HepG2 (cell line): ENCODE results near the gene SH2D6. TPM values are rescaled to one million over a fixed set of nuclear protein-coding genes. Genes with fewer than 3 reads are reported as not detected.
A peak's percentile ranks its signal among the peaks of the same experiment; 100 is the strongest.

ENCODE experiments used
- CBFB ChIP-seq: sonication (generic); formaldehyde crosslinking; IDR thresholded peaks from 2 replicates; pipeline ENCODE4 v1.4.0; 2020; ENCODE audit warnings: missing genetic modification reagents
- NFE2L1 ChIP-seq: sonication (generic); formaldehyde crosslinking; IDR thresholded peaks from 2 replicates; pipeline ENCODE4 v1.4.0; 2020; ENCODE audit warnings: missing genetic modification reagents, mild to moderate bottlenecking, borderline replicate concordance
- RBFOX2 ChIP-seq: fragments of 200-400 bp; formaldehyde crosslinking; IDR thresholded peaks from 2 replicates; pipeline ENCODE4 v1.6.1; 2017; ENCODE audit warnings: low read depth, mild to moderate bottlenecking, low read length
- SPEN ChIP-seq: sonication (generic); formaldehyde crosslinking; IDR thresholded peaks from 2 replicates; pipeline ENCODE4 v1.5.1; 2020; ENCODE audit warnings: low read depth, mild to moderate bottlenecking, missing genetic modification reagents
- ZNF24 ChIP-seq: fragments of 450-650 bp; IDR thresholded peaks from 2 replicates; pipeline ENCODE4 v1.6.1; 2017; ENCODE audit warnings: antibody characterized with exemption, mild to moderate bottlenecking
- ZNF253 ChIP-seq: sonication (generic); formaldehyde crosslinking; IDR thresholded peaks from 2 replicates; pipeline ENCODE4 v1.8.0; 2022; ENCODE audit warnings: mild to moderate bottlenecking, missing genetic modification reagents, borderline replicate concordance
- ZNF777 ChIP-seq: sonication (generic); formaldehyde crosslinking; IDR thresholded peaks from 2 replicates; pipeline ENCODE4 v1.4.0; 2020; ENCODE audit warnings: missing genetic modification reagents
- ZNF891 ChIP-seq: sonication (generic); formaldehyde crosslinking; IDR thresholded peaks from 2 replicates; pipeline ENCODE4 v1.5.0; 2020; ENCODE audit warnings: mild to moderate bottlenecking, missing genetic modification reagents
- ZSCAN12 ChIP-seq: sonication (generic); formaldehyde crosslinking; IDR thresholded peaks from 2 replicates; pipeline ENCODE4 v1.9.0; 2021; ENCODE audit warnings: mild to moderate bottlenecking, missing genetic modification reagents
- ZSCAN31 ChIP-seq: sonication (generic); formaldehyde crosslinking; IDR thresholded peaks from 2 replicates; pipeline ENCODE4 v1.5.0; 2020; ENCODE audit warnings: low read depth, mild to moderate bottlenecking, missing genetic modification reagents
- polyA plus RNA-seq, 8 experiments: library from polyadenylated mRNA; depleted of rRNA in 3 of 8; stranded (reverse) in 7 of 8; unstranded in 1 of 8; fragments of >200 nt; fragmentation: Illumina TruSeq in 4 of 8; extraction: Trizol in 4 of 8; gene quantifications; 2 replicates each; pipeline versions ENCODE4 v1.2.1 to v1.2.3, GENCODE V29; 2011 to 2016; ENCODE audit warnings: low read depth in 4 of 8, missing spikeins in 1 of 8, mixed read lengths in 1 of 8; ENCODE audit not compliant: insufficient read depth in 1 of 8
- total RNA-seq, 5 experiments: library from RNA; depleted of rRNA; stranded (reverse); fragments of >200 nt; fragmentation: Illumina TruSeq; extraction: Trizol; gene quantifications; 2 replicates each; pipeline ENCODE4 v1.2.3, GENCODE V29; 2016; ENCODE audit warnings: low read depth in 1 of 5
- TF ChIP-seq, protein P1 (sequence below): sonication (generic); formaldehyde crosslinking; IDR thresholded peaks from 2 replicates; pipeline ENCODE4 v1.4.0; 2020; ENCODE audit warnings: low read depth, missing genetic modification reagents
- TF ChIP-seq, protein P2 (sequence below), 2 experiments: sonication (generic) in 1 of 2; formaldehyde crosslinking in 1 of 2; IDR thresholded peaks; 2 replicates each; pipeline versions ENCODE4 v1.5.1 to v1.6.1; 2011 to 2020; ENCODE audit warnings: borderline replicate concordance in 1 of 2, low read depth in 1 of 2, low read length in 1 of 2, mild to moderate bottlenecking in 1 of 2, missing genetic modification reagents in 1 of 2, moderate library complexity in 1 of 2
- TF ChIP-seq, protein P3 (sequence below): sonication (generic); formaldehyde crosslinking; conservative IDR thresholded peaks from 2 replicates; pipeline ENCODE4 v1.4.0; 2020; ENCODE audit warnings: missing genetic modification reagents
- TF ChIP-seq, protein P4 (sequence below), 2 experiments: fragments of 450-650 bp in 1 of 2; sonication (generic) in 1 of 2; formaldehyde crosslinking; IDR thresholded peaks; 2 replicates each; pipeline versions ENCODE4 v1.5.0 to v1.8.0; 2020 to 2022; ENCODE audit warnings: mild to moderate bottlenecking in 1 of 2, missing genetic modification reagents in 1 of 2
- TF ChIP-seq, protein P5 (sequence below): sonication (generic); formaldehyde crosslinking; IDR thresholded peaks from 2 replicates; pipeline ENCODE4 v1.9.0; 2021; ENCODE audit warnings: missing genetic modification reagents, borderline replicate concordance

SH2D6 gene
- total and polyA plus RNA-seq, 2 of the 13 experiments (the other 11 are each of a cell fraction or from before 2014, with no cell fraction given) = 0.11 to 0.26 TPM

DNA sequence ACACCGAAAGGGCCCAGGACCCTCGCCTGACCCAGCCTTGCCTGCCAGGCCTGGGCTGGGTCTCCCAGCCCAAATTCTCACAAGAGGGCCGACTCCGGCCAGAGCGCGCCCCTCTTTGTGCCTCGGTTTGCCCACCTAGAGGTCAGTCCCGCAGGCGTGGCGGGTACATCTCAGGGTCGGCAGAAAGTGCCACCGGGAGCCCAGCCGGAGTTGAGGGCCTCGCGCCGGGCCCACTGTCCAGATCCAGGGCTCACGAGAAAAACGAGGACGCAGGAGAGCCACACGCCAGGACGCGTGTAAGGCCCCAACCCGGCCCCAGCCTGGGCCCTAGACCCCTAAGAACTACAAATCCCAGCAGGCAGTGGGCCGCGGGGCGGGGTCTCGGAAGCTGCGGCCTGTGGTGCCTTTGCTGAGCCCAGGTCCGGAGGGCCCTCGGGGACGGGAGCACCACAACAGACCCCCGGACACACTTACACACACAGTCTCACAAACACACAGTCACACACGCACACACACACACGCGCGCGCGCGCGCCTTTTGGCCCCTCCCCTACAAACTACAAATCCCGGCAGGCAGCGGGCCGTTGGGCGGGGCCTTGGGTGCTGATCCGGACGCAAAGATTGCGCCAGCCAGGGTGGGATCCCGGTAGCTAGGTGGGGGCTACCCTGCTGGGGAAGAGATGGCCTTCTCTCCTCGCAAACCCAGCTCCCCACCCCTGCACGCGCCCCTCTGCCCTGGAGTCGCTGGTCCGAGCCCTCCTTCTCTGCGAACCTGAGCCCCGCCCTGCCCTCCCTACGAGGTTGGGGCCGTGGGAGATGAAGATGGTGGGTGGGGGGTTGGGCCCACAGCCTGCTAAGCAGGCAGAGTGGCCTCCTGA, at the start of gene SH2D6 (continued):
- TF ChIP-seq, protein P1, sequence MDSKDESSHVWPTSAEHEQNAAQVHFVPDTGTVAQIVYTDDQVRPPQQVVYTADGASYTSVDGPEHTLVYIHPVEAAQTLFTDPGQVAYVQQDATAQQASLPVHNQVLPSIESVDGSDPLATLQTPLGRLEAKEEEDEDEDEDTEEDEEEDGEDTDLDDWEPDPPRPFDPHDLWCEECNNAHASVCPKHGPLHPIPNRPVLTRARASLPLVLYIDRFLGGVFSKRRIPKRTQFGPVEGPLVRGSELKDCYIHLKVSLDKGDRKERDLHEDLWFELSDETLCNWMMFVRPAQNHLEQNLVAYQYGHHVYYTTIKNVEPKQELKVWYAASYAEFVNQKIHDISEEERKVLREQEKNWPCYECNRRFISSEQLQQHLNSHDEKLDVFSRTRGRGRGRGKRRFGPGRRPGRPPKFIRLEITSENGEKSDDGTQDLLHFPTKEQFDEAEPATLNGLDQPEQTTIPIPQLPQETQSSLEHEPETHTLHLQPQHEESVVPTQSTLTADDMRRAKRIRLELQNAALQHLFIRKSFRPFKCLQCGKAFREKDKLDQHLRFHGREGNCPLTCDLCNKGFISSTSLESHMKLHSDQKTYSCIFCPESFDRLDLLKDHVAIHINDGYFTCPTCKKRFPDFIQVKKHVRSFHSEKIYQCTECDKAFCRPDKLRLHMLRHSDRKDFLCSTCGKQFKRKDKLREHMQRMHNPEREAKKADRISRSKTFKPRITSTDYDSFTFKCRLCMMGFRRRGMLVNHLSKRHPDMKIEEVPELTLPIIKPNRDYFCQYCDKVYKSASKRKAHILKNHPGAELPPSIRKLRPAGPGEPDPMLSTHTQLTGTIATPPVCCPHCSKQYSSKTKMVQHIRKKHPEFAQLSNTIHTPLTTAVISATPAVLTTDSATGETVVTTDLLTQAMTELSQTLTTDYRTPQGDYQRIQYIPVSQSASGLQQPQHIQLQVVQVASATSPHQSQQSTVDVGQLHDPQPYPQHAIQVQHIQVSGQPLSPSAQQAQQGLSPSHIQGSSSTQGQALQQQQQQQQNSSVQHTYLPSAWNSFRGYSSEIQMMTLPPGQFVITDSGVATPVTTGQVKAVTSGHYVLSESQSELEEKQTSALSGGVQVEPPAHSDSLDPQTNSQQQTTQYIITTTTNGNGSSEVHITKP = peak; percentile 64
- TF ChIP-seq ZNF777 (CRISPR knock-in tag) = peak; percentile 34
- TF ChIP-seq SPEN (CRISPR knock-in tag) = peak; percentile 83; the same call in 1 of the 2 replicates
- TF ChIP-seq ZNF24 = peak; percentile 47; the same call in 1 of the 2 replicates
- TF ChIP-seq ZNF253 (CRISPR knock-in tag) = peak; percentile 54; the same call in 1 of the 2 replicates
- peak; percentile 61; the same call in 1 of the 2 replicates for TF ChIP-seq ZSCAN12 (CRISPR knock-in tag)
- TF ChIP-seq, protein P2, sequence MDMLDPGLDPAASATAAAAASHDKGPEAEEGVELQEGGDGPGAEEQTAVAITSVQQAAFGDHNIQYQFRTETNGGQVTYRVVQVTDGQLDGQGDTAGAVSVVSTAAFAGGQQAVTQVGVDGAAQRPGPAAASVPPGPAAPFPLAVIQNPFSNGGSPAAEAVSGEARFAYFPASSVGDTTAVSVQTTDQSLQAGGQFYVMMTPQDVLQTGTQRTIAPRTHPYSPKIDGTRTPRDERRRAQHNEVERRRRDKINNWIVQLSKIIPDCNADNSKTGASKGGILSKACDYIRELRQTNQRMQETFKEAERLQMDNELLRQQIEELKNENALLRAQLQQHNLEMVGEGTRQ (IDR thresholded peaks at IDR 0.05; ENCODE audit: low read depth, low read length) = no peak
- TF ChIP-seq, protein P2 (CRISPR knock-in tag; IDR thresholded peaks at IDR 0.05; ENCODE audit: borderline replicate concordance) = 0 out of 2 replicates have a peak, but pooled peaks have one; percentile 22
- TF ChIP-seq, protein P3, sequence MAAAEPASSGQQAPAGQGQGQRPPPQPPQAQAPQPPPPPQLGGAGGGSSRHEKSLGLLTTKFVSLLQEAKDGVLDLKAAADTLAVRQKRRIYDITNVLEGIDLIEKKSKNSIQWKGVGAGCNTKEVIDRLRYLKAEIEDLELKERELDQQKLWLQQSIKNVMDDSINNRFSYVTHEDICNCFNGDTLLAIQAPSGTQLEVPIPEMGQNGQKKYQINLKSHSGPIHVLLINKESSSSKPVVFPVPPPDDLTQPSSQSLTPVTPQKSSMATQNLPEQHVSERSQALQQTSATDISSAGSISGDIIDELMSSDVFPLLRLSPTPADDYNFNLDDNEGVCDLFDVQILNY (CRISPR knock-in tag) = no peak; the same call in 1 of the 2 replicates
- TF ChIP-seq NFE2L1 = no peak; the same call in 1 of the 2 replicates
- TF ChIP-seq ZSCAN31 = peak; percentile 86; the same call in 1 of the 2 replicates
- no peak for TF ChIP-seq ZNF891 (CRISPR knock-in tag)
- TF ChIP-seq RBFOX2 = peak; percentile 95
- TF ChIP-seq, protein P4, sequence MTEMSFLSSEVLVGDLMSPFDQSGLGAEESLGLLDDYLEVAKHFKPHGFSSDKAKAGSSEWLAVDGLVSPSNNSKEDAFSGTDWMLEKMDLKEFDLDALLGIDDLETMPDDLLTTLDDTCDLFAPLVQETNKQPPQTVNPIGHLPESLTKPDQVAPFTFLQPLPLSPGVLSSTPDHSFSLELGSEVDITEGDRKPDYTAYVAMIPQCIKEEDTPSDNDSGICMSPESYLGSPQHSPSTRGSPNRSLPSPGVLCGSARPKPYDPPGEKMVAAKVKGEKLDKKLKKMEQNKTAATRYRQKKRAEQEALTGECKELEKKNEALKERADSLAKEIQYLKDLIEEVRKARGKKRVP (CRISPR knock-in tag; IDR thresholded peaks at IDR 0.05) = peak in 1 of 2 experiments; percentile 98; a peak in 2 of 4 replicates
- TF ChIP-seq, protein P5, sequence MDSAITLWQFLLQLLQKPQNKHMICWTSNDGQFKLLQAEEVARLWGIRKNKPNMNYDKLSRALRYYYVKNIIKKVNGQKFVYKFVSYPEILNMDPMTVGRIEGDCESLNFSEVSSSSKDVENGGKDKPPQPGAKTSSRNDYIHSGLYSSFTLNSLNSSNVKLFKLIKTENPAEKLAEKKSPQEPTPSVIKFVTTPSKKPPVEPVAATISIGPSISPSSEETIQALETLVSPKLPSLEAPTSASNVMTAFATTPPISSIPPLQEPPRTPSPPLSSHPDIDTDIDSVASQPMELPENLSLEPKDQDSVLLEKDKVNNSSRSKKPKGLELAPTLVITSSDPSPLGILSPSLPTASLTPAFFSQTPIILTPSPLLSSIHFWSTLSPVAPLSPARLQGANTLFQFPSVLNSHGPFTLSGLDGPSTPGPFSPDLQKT = peak; percentile 45
- no peak; the same call in 1 of the 2 replicates for TF ChIP-seq CBFB (CRISPR knock-in tag)
